Testis (tissue), 2 donors: ENCODE data around the gene RAPH1.

Experiments
- CTCF ChIP-seq, 3 experiments: fragments of 450-650 bp in 2 of 3; fragments of 200-600 bp in 1 of 3; sonication (generic) in 1 of 3; IDR thresholded peaks; one replicate each; pipeline ENCODE4 v1.5.1; 2016 to 2019; ENCODE audit warnings: antibody characterized with exemption in 3 of 3, mild to moderate bottlenecking in 2 of 3, moderate library complexity in 1 of 3
- POLR2A ChIP-seq: fragments of 450-650 bp; IDR thresholded peaks from one replicate; pipeline ENCODE4 v1.6.1; 2017; ENCODE audit warnings: antibody characterized with exemption, mild to moderate bottlenecking, moderate library complexity

- TF ChIP-seq CTCF (IDR thresholded peaks at IDR 0.05) (no peak), POLR2A (no peak)
These were observed 42.1 kb downstream of the RAPH1 start for GRCh38 chr2:203492965-203493364.
